Measurements from ENCODE around the gene LIAS. TPM values are rescaled to one million over a fixed set of nuclear protein-coding genes. Genes with fewer than 3 reads are reported as not detected.

Gene LIAS
- total and polyA plus RNA-seq, 2 experiments from 2014 or later = 5.6 to 5.7 TPM

GRCh38 chr4:39442998-39443397, 15.9 kb upstream of the LIAS start:
- Histone ChIP-seq H3K9ac (no peak overlapping the region), H3K27me3 (replicated peaks; ENCODE audit: insufficient read depth) (no peaks in the 10 kb centered on the region), H2AFZ (no peak overlapping the region), H3K9me3 (ENCODE audit: low read depth) (no peaks in the 10 kb centered on the region), H3K4me1 (ENCODE audit: insufficient read depth) (peaks cover 7% of the 10 kb centered on the region), H3F3A (ENCODE audit: insufficient read depth) (peaks cover 21% of the 10 kb centered on the region), H3K4me3 (no peak overlapping the region), H3K4me2 (ENCODE audit: unreplicated experiment) (no peak overlapping the region), H3K36me3 (ENCODE audit: low read depth) (no peaks in the 10 kb centered on the region), H3K27ac (no peak overlapping the region), H4K20me1 (ENCODE audit: insufficient read depth) (no peaks in the 10 kb centered on the region), H3K9me2 (ENCODE audit: insufficient read depth) (no peaks in the 10 kb centered on the region), H3K79me2 (ENCODE audit: insufficient read depth) (no peaks in the 10 kb centered on the region)
- 74 to 81% methylated on average over 4 of the region's 4 CpGs for WGBS, 2 experiments (ENCODE audit: low coverage in 1 of 2, low lambda C conversion rate in 2 of 2, missing lambda C conversion rate in 2 of 2)
- in situ Hi-C loops (cut with MboI) = no loop called here
- TF ChIP-seq EZH2 (IDR thresholded peaks at IDR 0.05; ENCODE audit: insufficient read depth, poor library complexity, severe bottlenecking) (no peak), EZH2phosphoT487 (IDR thresholded peaks at IDR 0.05; ENCODE audit: insufficient read depth, low read depth) (no peak)
- no peak for DNase-seq

DNA sequence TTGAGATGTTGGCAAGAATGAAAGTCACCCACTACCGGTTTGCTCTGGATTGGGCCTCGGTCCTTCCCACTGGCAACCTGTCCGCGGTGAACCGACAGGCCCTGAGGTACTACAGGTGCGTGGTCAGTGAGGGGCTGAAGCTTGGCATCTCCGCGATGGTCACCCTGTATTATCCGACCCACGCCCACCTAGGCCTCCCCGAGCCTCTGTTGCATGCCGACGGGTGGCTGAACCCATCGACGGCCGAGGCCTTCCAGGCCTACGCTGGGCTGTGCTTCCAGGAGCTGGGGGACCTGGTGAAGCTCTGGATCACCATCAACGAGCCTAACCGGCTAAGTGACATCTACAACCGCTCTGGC, 12.4 kb upstream of the LIAS start:
- 87 to 89% methylated on average over 20 of the region's 20 CpGs for WGBS, 2 experiments (ENCODE audit: low coverage in 1 of 2, low lambda C conversion rate in 2 of 2, missing lambda C conversion rate in 2 of 2)
- in situ Hi-C loops (cut with MboI) = no loop called here

GRCh38 chr4:39446842-39447573, 11.8 kb upstream of the LIAS start:
- Histone ChIP-seq H3K36me3 (ENCODE audit: low read depth) (peaks cover 21% of the 10 kb centered on the region), H4K20me1 (ENCODE audit: insufficient read depth) (no peaks in the 10 kb centered on the region), H3K9me3 (ENCODE audit: low read depth) (no peaks in the 10 kb centered on the region), H3K4me1 (ENCODE audit: insufficient read depth) (peaks cover 7% of the 10 kb centered on the region), H3K27me3 (replicated peaks; ENCODE audit: insufficient read depth) (no peaks in the 10 kb centered on the region), H3K9ac (peak overlapping the region; percentile 22; the same call in 1 of the 2 replicates), H3K79me2 (ENCODE audit: insufficient read depth) (no peaks in the 10 kb centered on the region), H3K9me2 (ENCODE audit: insufficient read depth) (no peaks in the 10 kb centered on the region), H2AFZ (peak overlapping the region; percentile 46), H3K27ac (no peak overlapping the region), H3F3A (ENCODE audit: insufficient read depth) (peaks cover 61% of the 10 kb centered on the region), H3K4me2 (ENCODE audit: unreplicated experiment) (peak overlapping the region; percentile 77), H3K4me3 (peak overlapping the region; percentile 49)
- TF ChIP-seq EZH2 (IDR thresholded peaks at IDR 0.05; ENCODE audit: insufficient read depth, poor library complexity, severe bottlenecking) (no peak), EZH2phosphoT487 (IDR thresholded peaks at IDR 0.05; ENCODE audit: insufficient read depth, low read depth) (no peak)
- peak; percentile 82 for DNase-seq
- WGBS, 2 experiments (ENCODE audit: low coverage in 1 of 2, low lambda C conversion rate in 2 of 2, missing lambda C conversion rate in 2 of 2) = 9 to 11% methylated on average over 48 to 59 of the region's 61 CpGs
- in situ Hi-C loops (cut with MboI) = no loop called here

More for the DNA sequence above, 12.4 kb upstream of the LIAS start:
- peak overlapping the region; percentile 46 for H2AFZ ChIP-seq
- H3K4me2 ChIP-seq (ENCODE audit: unreplicated experiment) = no peak overlapping the region
- peaks cover 7% of the 10 kb centered on the region for H3K4me1 ChIP-seq (ENCODE audit: insufficient read depth)
- H3F3A ChIP-seq (ENCODE audit: insufficient read depth) = peaks cover 56% of the 10 kb centered on the region
- 0 out of 2 replicates have a peak overlapping the region, but pooled peaks have one; percentile 22 for H3K9ac ChIP-seq
- H3K9me3 ChIP-seq (ENCODE audit: low read depth) = no peaks in the 10 kb centered on the region
- no peaks in the 10 kb centered on the region for H3K79me2 ChIP-seq (ENCODE audit: insufficient read depth)
- no peaks in the 10 kb centered on the region for H4K20me1 ChIP-seq (ENCODE audit: insufficient read depth)
- no peaks in the 10 kb centered on the region for H3K9me2 ChIP-seq (ENCODE audit: insufficient read depth)
- no peak overlapping the region for H3K27ac ChIP-seq
- H3K36me3 ChIP-seq (ENCODE audit: low read depth) = peaks cover 16% of the 10 kb centered on the region
- H3K4me3 ChIP-seq = no peak overlapping the region
- no peak for TF ChIP-seq EZH2phosphoT487 (IDR thresholded peaks at IDR 0.05; ENCODE audit: insufficient read depth, low read depth)
- TF ChIP-seq EZH2 (IDR thresholded peaks at IDR 0.05; ENCODE audit: insufficient read depth, poor library complexity, severe bottlenecking) = no peak
- no peaks in the 10 kb centered on the region for H3K27me3 ChIP-seq (replicated peaks; ENCODE audit: insufficient read depth)
- no peak for DNase-seq

GRCh38 chr4:39450618-39451017, 8.2 kb upstream of the LIAS start:
- in situ Hi-C loops (cut with MboI) = no loop called here
- H3K36me3 ChIP-seq (ENCODE audit: low read depth) = peaks cover 57% of the 10 kb centered on the region

More at GRCh38 chr4:39450618-39451017, 8.2 kb upstream of the LIAS start:
- H3K4me1 ChIP-seq (ENCODE audit: insufficient read depth) = peaks cover 9% of the 10 kb centered on the region
- H3K9me2 ChIP-seq (ENCODE audit: insufficient read depth) = no peaks in the 10 kb centered on the region
- H3K27ac ChIP-seq = 0 out of 2 replicates have a peak overlapping the region, but pooled peaks have one; percentile 3
- 61 to 71% methylated on average over 2 of the region's 2 CpGs for WGBS, 2 experiments (ENCODE audit: low coverage in 1 of 2, low lambda C conversion rate in 2 of 2, missing lambda C conversion rate in 2 of 2)
- no peak overlapping the region for H2AFZ ChIP-seq
- TF ChIP-seq EZH2phosphoT487 (IDR thresholded peaks at IDR 0.05; ENCODE audit: insufficient read depth, low read depth) (no peak), EZH2 (IDR thresholded peaks at IDR 0.05; ENCODE audit: insufficient read depth, poor library complexity, severe bottlenecking) (no peak)
- H3F3A ChIP-seq (ENCODE audit: insufficient read depth) = peaks cover 89% of the 10 kb centered on the region
- no peak for DNase-seq
- H4K20me1 ChIP-seq (ENCODE audit: insufficient read depth) = peaks cover 8% of the 10 kb centered on the region
- H3K4me2 ChIP-seq (ENCODE audit: unreplicated experiment) = no peak overlapping the region
- H3K79me2 ChIP-seq (ENCODE audit: insufficient read depth) = peaks cover 10% of the 10 kb centered on the region
- H3K9ac ChIP-seq = no peak overlapping the region
- H3K27me3 ChIP-seq (replicated peaks; ENCODE audit: insufficient read depth) = no peaks in the 10 kb centered on the region
- no peak overlapping the region for H3K4me3 ChIP-seq
- H3K9me3 ChIP-seq (ENCODE audit: low read depth) = no peaks in the 10 kb centered on the region

Measured in GM23248 (cell line).